NCI-H82 treated with DMSO at 0.1 percent for 48 hours (cell line): Measurements from ENCODE around the gene RHBDD3.
A peak's percentile ranks its signal among the peaks of the same experiment; 100 is the strongest.

Experiments
- DNase-seq: peaks from one replicate; lab custom pipeline; 2025; ENCODE audit not compliant: unreplicated experiment; lab: John Stamatoyannopoulos, UW

Gene RHBDD3

GRCh38 chr22:29306175-29306834 lies 38.5 kb upstream of the RHBDD3 start, which contains the start of gene GAS2L1:
Gene GAS2L1 (plus strand): TSS chr22:29306650. CDS start chr22:29308106, 1,456 bp downstream.
- DNase-seq = peak; percentile 47

GRCh38 chr22:29305836-29306174 lies 38.0 kb upstream of the RHBDD3 start:
- DNase-seq = no peak

- DNase-seq = no peak
Measured at GRCh38 chr22:29302681-29303465, 35.1 kb upstream of the RHBDD3 start.

- no peak for DNase-seq
Measured at GRCh38 chr22:29302402-29302680, 34.6 kb upstream of the RHBDD3 start.

GRCh38 chr22:29301716-29302401 lies 34.1 kb upstream of the RHBDD3 start:
- DNase-seq = no peak

GRCh38 chr22:29300807-29301601 lies 33.2 kb upstream of the RHBDD3 start:
- no peak for DNase-seq

- no peak for DNase-seq
Measured at GRCh38 chr22:29300467-29300806, 32.7 kb upstream of the RHBDD3 start.

- DNase-seq = no peak
Measured at GRCh38 chr22:29299136-29299900, 31.5 kb upstream of the RHBDD3 start.

GRCh38 chr22:29298641-29299040 lies 30.9 kb upstream of the RHBDD3 start:
- DNase-seq = no peak

- DNase-seq = no peak
Measured at GRCh38 chr22:29292379-29292778, 24.6 kb upstream of the RHBDD3 start.

GRCh38 chr22:29291215-29291614 lies 23.4 kb upstream of the RHBDD3 start:
- no peak for DNase-seq

GRCh38 chr22:29290061-29290460 lies 22.3 kb upstream of the RHBDD3 start:
- DNase-seq = no peak

GRCh38 chr22:29288837-29289236 lies 21.1 kb upstream of the RHBDD3 start:
- DNase-seq = no peak

GRCh38 chr22:29284196-29284595 lies 16.4 kb upstream of the RHBDD3 start:
- DNase-seq = no peak

- DNase-seq = no peak
Measured at GRCh38 chr22:29277927-29278326, 10.1 kb upstream of the RHBDD3 start.

- DNase-seq = no peak
Measured at GRCh38 chr22:29275819-29276565, 8.2 kb upstream of the RHBDD3 start.

- DNase-seq = no peak
Measured at GRCh38 chr22:29275167-29275566, 7.4 kb upstream of the RHBDD3 start.

GRCh38 chr22:29272624-29273023 lies 4.8 kb upstream of the RHBDD3 start:
- no peak for DNase-seq

GRCh38 chr22:29270475-29271271 lies 2.9 kb upstream of the RHBDD3 start:
- no peak for DNase-seq
